HL-60 (cell line): ENCODE results near the gene PHF24.

Source experiments
- CTCF ChIP-seq: IDR thresholded peaks from one replicate; pipeline ENCODE4 v1.5.1; 2011; ENCODE audit warnings: low read length, control low read depth, inconsistent platforms; ENCODE audit not compliant: insufficient read depth
- GABPA ChIP-seq: IDR thresholded peaks from 2 replicates; pipeline ENCODE4 v1.6.1; 2012; ENCODE audit warnings: low read depth
- POLR2AphosphoS5 ChIP-seq: IDR thresholded peaks from 2 replicates; pipeline ENCODE4 v1.6.1; 2012; ENCODE audit warnings: low read depth
- SPI1 ChIP-seq: IDR thresholded peaks from 2 replicates; pipeline ENCODE4 v1.6.1; 2012; ENCODE audit warnings: low read depth, mild to moderate bottlenecking, borderline replicate concordance
- TF ChIP-seq, protein P1 (sequence below): IDR thresholded peaks from 2 replicates; pipeline ENCODE4 v1.6.1; 2012; ENCODE audit warnings: low read depth; ENCODE audit not compliant: insufficient replicate concordance

DNA sequence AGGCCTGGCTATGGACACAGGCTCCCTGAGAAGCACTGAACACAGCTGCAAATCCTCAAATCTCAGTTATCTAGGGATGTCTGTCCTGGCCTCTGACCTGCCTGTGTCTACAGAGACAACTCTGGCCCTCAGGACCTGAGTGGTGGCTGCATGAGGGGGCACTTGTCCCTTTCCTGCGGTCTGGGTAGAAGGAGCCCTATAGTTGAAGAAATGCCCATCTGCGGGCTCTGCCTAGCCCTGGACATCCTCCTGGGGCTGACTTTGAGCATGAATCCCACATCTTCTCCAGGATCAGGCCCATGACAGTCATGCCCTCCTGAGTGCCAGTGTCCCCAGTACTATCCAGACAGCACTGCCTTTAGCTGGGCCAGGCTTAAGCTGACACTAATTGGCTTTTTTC, 41.5 kb downstream of the PHF24 start:
- TF ChIP-seq CTCF (no peak), GABPA (no peak), SPI1 (no peak), POLR2AphosphoS5 (no peak)
- TF ChIP-seq, protein P1, sequence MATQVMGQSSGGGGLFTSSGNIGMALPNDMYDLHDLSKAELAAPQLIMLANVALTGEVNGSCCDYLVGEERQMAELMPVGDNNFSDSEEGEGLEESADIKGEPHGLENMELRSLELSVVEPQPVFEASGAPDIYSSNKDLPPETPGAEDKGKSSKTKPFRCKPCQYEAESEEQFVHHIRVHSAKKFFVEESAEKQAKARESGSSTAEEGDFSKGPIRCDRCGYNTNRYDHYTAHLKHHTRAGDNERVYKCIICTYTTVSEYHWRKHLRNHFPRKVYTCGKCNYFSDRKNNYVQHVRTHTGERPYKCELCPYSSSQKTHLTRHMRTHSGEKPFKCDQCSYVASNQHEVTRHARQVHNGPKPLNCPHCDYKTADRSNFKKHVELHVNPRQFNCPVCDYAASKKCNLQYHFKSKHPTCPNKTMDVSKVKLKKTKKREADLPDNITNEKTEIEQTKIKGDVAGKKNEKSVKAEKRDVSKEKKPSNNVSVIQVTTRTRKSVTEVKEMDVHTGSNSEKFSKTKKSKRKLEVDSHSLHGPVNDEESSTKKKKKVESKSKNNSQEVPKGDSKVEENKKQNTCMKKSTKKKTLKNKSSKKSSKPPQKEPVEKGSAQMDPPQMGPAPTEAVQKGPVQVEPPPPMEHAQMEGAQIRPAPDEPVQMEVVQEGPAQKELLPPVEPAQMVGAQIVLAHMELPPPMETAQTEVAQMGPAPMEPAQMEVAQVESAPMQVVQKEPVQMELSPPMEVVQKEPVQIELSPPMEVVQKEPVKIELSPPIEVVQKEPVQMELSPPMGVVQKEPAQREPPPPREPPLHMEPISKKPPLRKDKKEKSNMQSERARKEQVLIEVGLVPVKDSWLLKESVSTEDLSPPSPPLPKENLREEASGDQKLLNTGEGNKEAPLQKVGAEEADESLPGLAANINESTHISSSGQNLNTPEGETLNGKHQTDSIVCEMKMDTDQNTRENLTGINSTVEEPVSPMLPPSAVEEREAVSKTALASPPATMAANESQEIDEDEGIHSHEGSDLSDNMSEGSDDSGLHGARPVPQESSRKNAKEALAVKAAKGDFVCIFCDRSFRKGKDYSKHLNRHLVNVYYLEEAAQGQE: no peak
